HepG2 (cell line): ENCODE measurements around the gene FRRS1. TPM values are rescaled to one million over a fixed set of nuclear protein-coding genes. Genes with fewer than 3 reads are reported as not detected.

ENCODE experiments used
- ASH2L ChIP-seq: fragments of 300-600, 200-600 bp; sonication (generic); IDR thresholded peaks from 2 replicates; pipeline ENCODE4 v1.7.0; 2017; ENCODE audit warnings: low read depth, mild to moderate bottlenecking, moderate library complexity, mixed read lengths, low read length; ENCODE audit not compliant: insufficient read length
- BCL6 ChIP-seq: IDR thresholded peaks from 2 replicates; pipeline ENCODE4 v1.6.1; 2016; ENCODE audit warnings: missing genetic modification reagents, missing compliant biosample characterization
- CCAR2 ChIP-seq: fragments of 200-400 bp; formaldehyde crosslinking; optimal IDR thresholded peaks from 2 replicates; pipeline ENCODE3; 2018; ENCODE audit warnings: low read depth, mild to moderate bottlenecking, low read length, moderate library complexity
- CENPX ChIP-seq: sonication (generic); formaldehyde crosslinking; IDR thresholded peaks from 2 replicates; pipeline ENCODE4 v1.9.0; 2021; ENCODE audit warnings: mild to moderate bottlenecking, missing genetic modification reagents, moderate library complexity
- CHD2 ChIP-seq: IDR thresholded peaks from 2 replicates; pipeline ENCODE4 v1.6.1; 2011; ENCODE audit warnings: low read depth, low read length, improper control_type of control experiment
- FIP1L1 ChIP-seq: fragments of 200-400 bp; formaldehyde crosslinking; IDR thresholded peaks from 2 replicates; pipeline ENCODE4 v1.6.1; 2018; ENCODE audit warnings: low read depth, mild to moderate bottlenecking, low read length, moderate library complexity, borderline replicate concordance; ENCODE audit not compliant: insufficient read depth
- GTF3A ChIP-seq: sonication (generic); formaldehyde crosslinking; conservative IDR thresholded peaks from 2 replicates; pipeline ENCODE4 v1.4.0; 2020; ENCODE audit warnings: mild to moderate bottlenecking, missing genetic modification reagents
- MNT ChIP-seq: fragments of 450-650 bp; IDR thresholded peaks from 2 replicates; pipeline ENCODE4 v1.6.1; 2016
- NCOA2 ChIP-seq: sonication (generic); formaldehyde crosslinking; IDR thresholded peaks from 2 replicates; pipeline ENCODE4 v1.8.0; 2022; ENCODE audit warnings: inconsistent platforms
- ONECUT2 ChIP-seq: sonication (generic); formaldehyde crosslinking; IDR thresholded peaks from 2 replicates; pipeline ENCODE4 v1.4.0; 2020; ENCODE audit warnings: missing genetic modification reagents
- PHF21A ChIP-seq: sonication (generic); formaldehyde crosslinking; IDR thresholded peaks from 2 replicates; pipeline ENCODE4 v1.5.0; 2020; ENCODE audit warnings: mild to moderate bottlenecking, missing genetic modification reagents
- POLR2AphosphoS5 ChIP-seq: IDR thresholded peaks from 2 replicates; pipeline ENCODE4 v1.6.1; 2012; ENCODE audit warnings: low read depth, low read length
- RARA ChIP-seq: IDR thresholded peaks from 2 replicates; pipeline ENCODE4 v1.6.1; 2016; ENCODE audit warnings: missing genetic modification reagents, missing compliant biosample characterization
- RXRA ChIP-seq: sonication (generic); formaldehyde crosslinking; IDR thresholded peaks from 2 replicates; pipeline ENCODE4 v1.5.1; 2020; ENCODE audit warnings: missing genetic modification reagents
- SIN3B ChIP-seq: fragments of 150-350 bp; IDR thresholded peaks from 2 replicates; pipeline ENCODE4 v1.6.1; 2014; ENCODE audit warnings: low read length
- SIX1 ChIP-seq: sonication (generic); formaldehyde crosslinking; IDR thresholded peaks from 2 replicates; pipeline ENCODE4 v1.4.0; 2020; ENCODE audit warnings: missing genetic modification reagents, borderline replicate concordance
- SMARCC2 ChIP-seq: fragments of 450-650 bp; IDR thresholded peaks from 2 replicates; pipeline ENCODE4 v1.6.1; 2017; ENCODE audit warnings: antibody characterized with exemption, mild to moderate bottlenecking
- SSRP1 ChIP-seq: IDR thresholded peaks from 2 replicates; pipeline ENCODE4 v1.6.1; 2016; ENCODE audit warnings: control low read depth
- TCF12 ChIP-seq, 2 experiments: fragments of 450-650 bp in 1 of 2; sonication (generic) in 1 of 2; formaldehyde crosslinking in 1 of 2; IDR thresholded peaks; 2 replicates each; pipeline versions ENCODE4 v1.6.1 to v1.8.0; 2017 to 2022; ENCODE audit warnings: antibody characterized with exemption in 1 of 2, mild to moderate bottlenecking in 1 of 2, missing genetic modification reagents in 1 of 2, moderate library complexity in 1 of 2
- ZBTB1 ChIP-seq: sonication (generic); formaldehyde crosslinking; IDR thresholded peaks from 2 replicates; pipeline ENCODE4 v1.4.0; 2020; ENCODE audit warnings: missing genetic modification reagents, borderline replicate concordance
- ZBTB38 ChIP-seq: sonication (generic); formaldehyde crosslinking; IDR thresholded peaks from 2 replicates; pipeline ENCODE4 v1.5.1; 2020; ENCODE audit warnings: mild to moderate bottlenecking, missing genetic modification reagents
- ZFAT ChIP-seq: sonication (generic); formaldehyde crosslinking; conservative IDR thresholded peaks from 2 replicates; pipeline ENCODE4 v1.8.1; 2023; ENCODE audit warnings: missing genetic modification reagents, inconsistent platforms
- ZNF143 ChIP-seq: sonication (generic); formaldehyde crosslinking; IDR thresholded peaks from 2 replicates; pipeline ENCODE4 v1.4.0; 2020; ENCODE audit warnings: missing genetic modification reagents
- ZNF160 ChIP-seq: sonication (generic); formaldehyde crosslinking; IDR thresholded peaks from 2 replicates; pipeline ENCODE4 v1.8.0; 2022; ENCODE audit warnings: mild to moderate bottlenecking, inconsistent platforms, missing genetic modification reagents
- ZNF530 ChIP-seq: sonication (generic); formaldehyde crosslinking; IDR thresholded peaks from 2 replicates; pipeline ENCODE4 v1.5.0; 2020; ENCODE audit warnings: low read depth, mild to moderate bottlenecking, missing genetic modification reagents
- ZNF580 ChIP-seq: IDR thresholded peaks from 2 replicates; pipeline ENCODE4 v1.6.1; 2016; ENCODE audit warnings: low read depth, borderline replicate concordance
- ZNF776 ChIP-seq: sonication (generic); formaldehyde crosslinking; IDR thresholded peaks from 2 replicates; pipeline ENCODE4 v1.4.0; 2020; ENCODE audit warnings: mild to moderate bottlenecking, missing genetic modification reagents
- ZSCAN9 ChIP-seq: IDR thresholded peaks from 2 replicates; pipeline ENCODE4 v1.6.1; 2016; ENCODE audit warnings: borderline replicate concordance
- polyA plus RNA-seq, 8 experiments: library from polyadenylated mRNA; depleted of rRNA in 3 of 8; stranded (reverse) in 7 of 8; unstranded in 1 of 8; fragments of >200 nt; fragmentation: Illumina TruSeq in 4 of 8; extraction: Trizol in 4 of 8; gene quantifications; 2 replicates each; pipeline versions ENCODE4 v1.2.1 to v1.2.3, GENCODE V29; 2011 to 2016; ENCODE audit warnings: low read depth in 4 of 8, missing spikeins in 1 of 8, mixed read lengths in 1 of 8; ENCODE audit not compliant: insufficient read depth in 1 of 8
- total RNA-seq, 5 experiments: library from RNA; depleted of rRNA; stranded (reverse); fragments of >200 nt; fragmentation: Illumina TruSeq; extraction: Trizol; gene quantifications; 2 replicates each; pipeline ENCODE4 v1.2.3, GENCODE V29; 2016; ENCODE audit warnings: low read depth in 1 of 5
- TF ChIP-seq, protein P1 (sequence below): sonication (generic); formaldehyde crosslinking; IDR thresholded peaks from 2 replicates; pipeline ENCODE4 v1.8.1; 2023; ENCODE audit warnings: missing genetic modification reagents, mild to moderate bottlenecking, borderline replicate concordance
- TF ChIP-seq, protein P2 (sequence below): IDR thresholded peaks from 2 replicates; pipeline ENCODE4 v1.6.1; 2016; ENCODE audit warnings: low read depth

Gene FRRS1
- total and polyA plus RNA-seq, 2 of the 13 experiments (the other 11 are each of a cell fraction or from before 2014, with no cell fraction given), result 22.6 to 23.4 TPM

GRCh38 chr1:99759518-99760160 is 6.8 kb downstream of the FRRS1 start (continued):
- TF ChIP-seq ZNF580 (CRISPR knock-in tag) (no peak), RARA (CRISPR knock-in tag) (0 out of 2 replicates have a peak, but pooled peaks have one; percentile 10), ASH2L (peak; percentile 73), FIP1L1 (no peak), ZSCAN9 (CRISPR knock-in tag) (peak; percentile 20; the same call in 1 of the 2 replicates), ZNF160 (CRISPR knock-in tag) (no peak), TCF12 (IDR thresholded peaks at IDR 0.05) (no peak), TCF12 (CRISPR knock-in tag; IDR thresholded peaks at IDR 0.05) (no peak), CENPX (CRISPR knock-in tag) (no peak), ZNF530 (no peak), CHD2 (no peak), POLR2AphosphoS5 (no peak), ZNF143 (no peak), ZBTB38 (CRISPR knock-in tag) (no peak), ZNF776 (CRISPR knock-in tag) (no peak), PHF21A (CRISPR knock-in tag) (no peak), GTF3A (no peak), SIN3B (no peak), BCL6 (peak; percentile 45; the same call in 1 of the 2 replicates), SMARCC2 (no peak), CCAR2 (no peak), MNT (no peak), ONECUT2 (no peak), RXRA (CRISPR knock-in tag) (no peak), NCOA2 (CRISPR knock-in tag) (peak; percentile 38; the same call in 1 of the 2 replicates), ZFAT (no peak), ZBTB1 (CRISPR knock-in tag) (no peak), SIX1 (0 out of 2 replicates have a peak, but pooled peaks have one; percentile 18), SSRP1 (CRISPR knock-in tag) (no peak)
- TF ChIP-seq, protein P1, sequence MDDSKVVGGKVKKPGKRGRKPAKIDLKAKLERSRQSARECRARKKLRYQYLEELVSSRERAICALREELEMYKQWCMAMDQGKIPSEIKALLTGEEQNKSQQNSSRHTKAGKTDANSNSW, result no peak
- TF ChIP-seq, protein P2, sequence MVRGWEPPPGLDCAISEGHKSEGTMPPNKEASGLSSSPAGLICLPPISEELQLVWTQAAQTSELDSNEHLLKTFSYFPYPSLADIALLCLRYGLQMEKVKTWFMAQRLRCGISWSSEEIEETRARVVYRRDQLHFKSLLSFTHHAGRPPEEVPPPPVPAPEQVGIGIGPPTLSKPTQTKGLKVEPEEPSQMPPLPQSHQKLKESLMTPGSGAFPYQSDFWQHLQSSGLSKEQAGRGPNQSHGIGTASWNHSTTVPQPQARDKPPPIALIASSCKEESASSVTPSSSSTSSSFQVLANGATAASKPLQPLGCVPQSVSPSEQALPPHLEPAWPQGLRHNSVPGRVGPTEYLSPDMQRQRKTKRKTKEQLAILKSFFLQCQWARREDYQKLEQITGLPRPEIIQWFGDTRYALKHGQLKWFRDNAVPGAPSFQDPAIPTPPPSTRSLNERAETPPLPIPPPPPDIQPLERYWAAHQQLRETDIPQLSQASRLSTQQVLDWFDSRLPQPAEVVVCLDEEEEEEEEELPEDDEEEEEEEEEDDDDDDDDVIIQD (CRISPR knock-in tag), result peak; percentile 67; the same call in 1 of the 2 replicates
